Kidney epithelial cell (primary cell): ENCODE results near the gene TJP3. TPM values are rescaled to one million over a fixed set of nuclear protein-coding genes. Genes with fewer than 3 reads are reported as not detected.

ENCODE experiments used
- DNase-seq: peaks from one replicate; pipeline ENCODE4 v3.0.0-alpha.2; 2010; ENCODE audit warnings: low read depth
- H3K27me3 ChIP-seq: 2 replicates; pipeline ENCODE4 v1.6.0; 2011; ENCODE audit warnings: low read length; ENCODE audit not compliant: control insufficient read depth, insufficient read depth
- H3K36me3 ChIP-seq: 2 replicates; pipeline ENCODE4 v1.5.1; 2011; ENCODE audit warnings: low read length; ENCODE audit not compliant: control insufficient read depth, insufficient read depth
- H3K4me3 ChIP-seq: 2 replicates; pipeline ENCODE4 v1.5.1; 2011; ENCODE audit warnings: low read depth, mild to moderate bottlenecking, control low read depth, low read length
- total RNA-seq: library from RNA; depleted of rRNA; stranded (reverse); fragments of >200 nt; gene quantifications from 2 replicates; pipeline ENCODE4 v1.2.3, GENCODE V29; 2015
- TF ChIP-seq, protein P1 (sequence below): IDR thresholded peaks from 2 replicates; pipeline ENCODE4 v1.5.1; 2011; ENCODE audit warnings: mild to moderate bottlenecking, moderate library complexity, low read length, control low read depth, inconsistent platforms; ENCODE audit not compliant: insufficient read depth, poor library complexity, severe bottlenecking

TJP3 gene
- total RNA-seq, 1 donor from 2014 or later: 1.7 TPM

GRCh38 chr19:3785938-3786824 is 78.0 kb downstream of the TJP3 start, which contains the start of gene MATK:
Gene MATK, minus strand, starts transcription at chr19:3786381. Its CDS starts 1,246 bp downstream, at chr19:3785135.
- H3K4me3 ChIP-seq: no peak within 1 kb of the TSS
- peaks cover 31% of the 10 kb centered on the region for H3K27me3 ChIP-seq
- no peaks in the 10 kb centered on the region for H3K36me3 ChIP-seq
- DNase-seq: no peak
- TF ChIP-seq, protein P1, sequence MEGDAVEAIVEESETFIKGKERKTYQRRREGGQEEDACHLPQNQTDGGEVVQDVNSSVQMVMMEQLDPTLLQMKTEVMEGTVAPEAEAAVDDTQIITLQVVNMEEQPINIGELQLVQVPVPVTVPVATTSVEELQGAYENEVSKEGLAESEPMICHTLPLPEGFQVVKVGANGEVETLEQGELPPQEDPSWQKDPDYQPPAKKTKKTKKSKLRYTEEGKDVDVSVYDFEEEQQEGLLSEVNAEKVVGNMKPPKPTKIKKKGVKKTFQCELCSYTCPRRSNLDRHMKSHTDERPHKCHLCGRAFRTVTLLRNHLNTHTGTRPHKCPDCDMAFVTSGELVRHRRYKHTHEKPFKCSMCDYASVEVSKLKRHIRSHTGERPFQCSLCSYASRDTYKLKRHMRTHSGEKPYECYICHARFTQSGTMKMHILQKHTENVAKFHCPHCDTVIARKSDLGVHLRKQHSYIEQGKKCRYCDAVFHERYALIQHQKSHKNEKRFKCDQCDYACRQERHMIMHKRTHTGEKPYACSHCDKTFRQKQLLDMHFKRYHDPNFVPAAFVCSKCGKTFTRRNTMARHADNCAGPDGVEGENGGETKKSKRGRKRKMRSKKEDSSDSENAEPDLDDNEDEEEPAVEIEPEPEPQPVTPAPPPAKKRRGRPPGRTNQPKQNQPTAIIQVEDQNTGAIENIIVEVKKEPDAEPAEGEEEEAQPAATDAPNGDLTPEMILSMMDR: no peak

- DNase-seq: no peak
- TF ChIP-seq, protein P1: no peak
- Histone ChIP-seq H3K36me3 (no peaks in the 10 kb centered on the region), H3K4me3 (no peak overlapping the region), H3K27me3 (peaks cover 26% of the 10 kb centered on the region)
Measured at GRCh38 chr19:3788996-3789778, 81.0 kb downstream of the TJP3 start.

- peaks cover 15% of the 10 kb centered on the region for H3K27me3 ChIP-seq
- DNase-seq: no peak
- H3K36me3 ChIP-seq: no peaks in the 10 kb centered on the region
- TF ChIP-seq, protein P1: no peak
- H3K4me3 ChIP-seq: no peak overlapping the region
Measured at GRCh38 chr19:3790209-3790734, 82.1 kb downstream of the TJP3 start.

DNA sequence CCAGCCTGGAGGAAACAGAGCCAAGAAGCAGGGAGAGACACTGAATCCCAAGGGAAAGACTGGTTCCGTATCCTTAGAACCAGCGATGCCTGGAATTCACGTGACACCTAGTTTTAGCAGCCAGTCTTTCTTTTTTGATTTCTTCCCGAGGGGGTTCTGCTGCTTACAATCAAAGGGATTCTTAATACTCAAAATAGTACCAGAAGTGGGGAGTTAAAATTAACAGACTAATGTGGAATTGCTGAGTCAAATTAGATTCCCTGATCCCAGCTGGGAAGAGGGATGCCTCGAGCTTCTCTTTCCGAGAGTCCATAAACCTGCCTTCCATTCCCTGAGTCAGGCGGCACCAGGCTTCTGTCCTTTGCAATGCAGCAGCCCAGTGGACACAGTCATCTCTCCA is 82.8 kb downstream of the TJP3 start:
- Histone ChIP-seq H3K27me3 (peaks cover 8% of the 10 kb centered on the region), H3K36me3 (no peaks in the 10 kb centered on the region), H3K4me3 (no peak overlapping the region)
- no peak for DNase-seq
- TF ChIP-seq, protein P1: no peak

DNA sequence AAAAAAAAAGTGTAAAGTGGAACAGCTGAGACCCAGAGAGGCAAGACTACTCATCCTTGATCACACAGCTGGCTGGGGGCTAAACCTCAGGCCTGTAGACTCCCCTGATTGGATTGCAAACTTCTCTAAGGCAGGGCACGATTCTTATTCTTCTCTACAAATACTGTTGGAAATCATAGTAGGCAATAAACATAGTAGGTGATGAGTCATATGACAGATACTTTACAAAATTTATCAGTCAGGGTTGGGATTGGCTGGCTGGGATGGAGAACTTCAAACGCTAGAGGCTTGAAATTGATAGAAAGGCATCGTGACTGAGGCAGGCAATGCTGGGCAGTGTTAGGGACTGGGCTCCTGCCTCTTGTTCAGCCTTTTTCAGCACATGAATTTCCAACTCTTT is 83.9 kb downstream of the TJP3 start:
- TF ChIP-seq, protein P1: no peak

More for the DNA sequence above, 83.9 kb downstream of the TJP3 start:
- no peak for DNase-seq
- H3K36me3 ChIP-seq: no peaks in the 10 kb centered on the region
- no peaks in the 10 kb centered on the region for H3K27me3 ChIP-seq
- no peak overlapping the region for H3K4me3 ChIP-seq
